KMS-11 (cell line): ENCODE results near the gene CDC37L1.

Experiments
- H2AFZ ChIP-seq: fragments of 200-600 bp; sonication (generic); 2 replicates; pipeline ENCODE4 v1.6.1; 2016; ENCODE audit warnings: antibody characterized with exemption, mixed run types, low read depth
- H3K27ac ChIP-seq: fragments of 200-600 bp; sonication (generic); 2 replicates; pipeline ENCODE4 v1.6.1; 2016; ENCODE audit warnings: mild to moderate bottlenecking, mixed run types
- H3K27me3 ChIP-seq: fragments of 200-600 bp; sonication (generic); 2 replicates; pipeline ENCODE4 v1.6.1; 2017; ENCODE audit warnings: mild to moderate bottlenecking, low read depth, mixed run types, moderate library complexity; ENCODE audit not compliant: insufficient read depth
- H3K36me3 ChIP-seq: fragments of 200-600 bp; sonication (generic); 2 replicates; pipeline ENCODE4 v1.6.1; 2017; ENCODE audit warnings: mild to moderate bottlenecking, mixed run types; ENCODE audit not compliant: insufficient read depth
- H3K4me1 ChIP-seq: fragments of 200-600 bp; sonication (generic); 2 replicates; pipeline ENCODE4 v1.6.1; 2016; ENCODE audit warnings: mild to moderate bottlenecking, low read depth, mixed run types; ENCODE audit not compliant: poor library complexity, severe bottlenecking
- H3K4me2 ChIP-seq: fragments of 200-600 bp; sonication (generic); 2 replicates; pipeline ENCODE4 v1.7.0; 2016; ENCODE audit warnings: mild to moderate bottlenecking, mixed run types
- H3K4me3 ChIP-seq: fragments of 200-600 bp; sonication (generic); IDR thresholded peaks from 2 replicates; pipeline ENCODE4 v1.6.1; 2017; ENCODE audit warnings: low read depth, low read length, mixed read lengths; ENCODE audit not compliant: insufficient read depth
- H3K79me2 ChIP-seq: fragments of 200-600 bp; sonication (generic); 2 replicates; pipeline ENCODE4 v1.6.1; 2016; ENCODE audit warnings: low read depth, mixed run types; ENCODE audit not compliant: insufficient read depth
- H3K9ac ChIP-seq: fragments of 200-600 bp; sonication (generic); 2 replicates; pipeline ENCODE4 v1.6.1; 2016; ENCODE audit warnings: mild to moderate bottlenecking, mixed run types
- H4K20me1 ChIP-seq: fragments of 200-600 bp; sonication (generic); 2 replicates; pipeline ENCODE4 v1.6.1; 2016; ENCODE audit warnings: mild to moderate bottlenecking, mixed run types; ENCODE audit not compliant: insufficient read depth
- TF ChIP-seq, protein P1 (sequence below): fragments of 200-600 bp; sonication (generic); conservative IDR thresholded peaks from 2 replicates; pipeline ENCODE4 v1.6.1; 2017; ENCODE audit warnings: low read depth, mild to moderate bottlenecking, antibody characterized with exemption, low read length, moderate library complexity, mixed read lengths

Gene CDC37L1

DNA sequence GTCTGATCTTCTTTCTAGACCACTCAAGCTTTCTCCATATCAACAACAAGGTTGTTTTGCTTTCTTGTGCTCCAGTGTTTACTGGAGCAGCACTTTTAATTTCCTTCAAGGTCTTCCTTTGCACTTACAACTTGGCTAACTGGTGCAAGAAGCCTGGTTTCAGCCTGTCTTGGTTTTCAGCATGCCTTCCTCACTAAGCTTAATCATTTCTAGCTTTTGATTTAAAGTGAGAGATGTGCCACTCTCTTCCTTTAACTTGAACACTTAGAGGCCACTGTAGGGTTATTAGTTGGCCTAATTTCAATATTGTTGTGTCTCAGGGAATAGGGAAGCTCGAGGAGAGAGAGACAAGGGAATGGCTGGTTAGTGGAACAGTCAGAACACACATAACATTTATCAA lies 48.2 kb downstream of the CDC37L1 start:
- Histone ChIP-seq H3K9ac (no peak overlapping the region), H3K4me2 (no peak overlapping the region), H3K27me3 (no peaks in the 10 kb centered on the region), H3K4me3 (no peak overlapping the region), H3K36me3 (no peaks in the 10 kb centered on the region), H3K4me1 (no peaks in the 10 kb centered on the region), H4K20me1 (no peaks in the 10 kb centered on the region), H3K79me2 (peaks cover 21% of the 10 kb centered on the region; the same call in 1 of the 2 replicates), H2AFZ (no peak overlapping the region), H3K27ac (no peak overlapping the region)
- TF ChIP-seq, protein P1, sequence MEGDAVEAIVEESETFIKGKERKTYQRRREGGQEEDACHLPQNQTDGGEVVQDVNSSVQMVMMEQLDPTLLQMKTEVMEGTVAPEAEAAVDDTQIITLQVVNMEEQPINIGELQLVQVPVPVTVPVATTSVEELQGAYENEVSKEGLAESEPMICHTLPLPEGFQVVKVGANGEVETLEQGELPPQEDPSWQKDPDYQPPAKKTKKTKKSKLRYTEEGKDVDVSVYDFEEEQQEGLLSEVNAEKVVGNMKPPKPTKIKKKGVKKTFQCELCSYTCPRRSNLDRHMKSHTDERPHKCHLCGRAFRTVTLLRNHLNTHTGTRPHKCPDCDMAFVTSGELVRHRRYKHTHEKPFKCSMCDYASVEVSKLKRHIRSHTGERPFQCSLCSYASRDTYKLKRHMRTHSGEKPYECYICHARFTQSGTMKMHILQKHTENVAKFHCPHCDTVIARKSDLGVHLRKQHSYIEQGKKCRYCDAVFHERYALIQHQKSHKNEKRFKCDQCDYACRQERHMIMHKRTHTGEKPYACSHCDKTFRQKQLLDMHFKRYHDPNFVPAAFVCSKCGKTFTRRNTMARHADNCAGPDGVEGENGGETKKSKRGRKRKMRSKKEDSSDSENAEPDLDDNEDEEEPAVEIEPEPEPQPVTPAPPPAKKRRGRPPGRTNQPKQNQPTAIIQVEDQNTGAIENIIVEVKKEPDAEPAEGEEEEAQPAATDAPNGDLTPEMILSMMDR = no peak

- H3K79me2 ChIP-seq = peaks cover 44% of the 10 kb centered on the region
- H4K20me1 ChIP-seq = no peaks in the 10 kb centered on the region
- H3K4me2 ChIP-seq = no peak overlapping the region
- H3K4me1 ChIP-seq = no peaks in the 10 kb centered on the region
- H3K27ac ChIP-seq = no peak overlapping the region
- H3K36me3 ChIP-seq = no peaks in the 10 kb centered on the region
- H3K9ac ChIP-seq = no peak overlapping the region
- TF ChIP-seq, protein P1 = no peak
- H3K4me3 ChIP-seq = no peak overlapping the region
- H2AFZ ChIP-seq = no peak overlapping the region
- no peaks in the 10 kb centered on the region for H3K27me3 ChIP-seq
Observed at GRCh38 chr9:4732890-4733289, 53.5 kb downstream of the CDC37L1 start.

- TF ChIP-seq, protein P1 = no peak
- Histone ChIP-seq H2AFZ (no peak overlapping the region), H3K79me2 (peaks cover 57% of the 10 kb centered on the region), H3K9ac (no peak overlapping the region), H3K4me1 (peaks cover 9% of the 10 kb centered on the region), H3K27ac (no peak overlapping the region), H3K4me3 (no peak overlapping the region), H4K20me1 (no peaks in the 10 kb centered on the region), H3K36me3 (no peaks in the 10 kb centered on the region), H3K27me3 (no peaks in the 10 kb centered on the region), H3K4me2 (no peak overlapping the region)
Observed at GRCh38 chr9:4734150-4734549, 54.8 kb downstream of the CDC37L1 start.

DNA sequence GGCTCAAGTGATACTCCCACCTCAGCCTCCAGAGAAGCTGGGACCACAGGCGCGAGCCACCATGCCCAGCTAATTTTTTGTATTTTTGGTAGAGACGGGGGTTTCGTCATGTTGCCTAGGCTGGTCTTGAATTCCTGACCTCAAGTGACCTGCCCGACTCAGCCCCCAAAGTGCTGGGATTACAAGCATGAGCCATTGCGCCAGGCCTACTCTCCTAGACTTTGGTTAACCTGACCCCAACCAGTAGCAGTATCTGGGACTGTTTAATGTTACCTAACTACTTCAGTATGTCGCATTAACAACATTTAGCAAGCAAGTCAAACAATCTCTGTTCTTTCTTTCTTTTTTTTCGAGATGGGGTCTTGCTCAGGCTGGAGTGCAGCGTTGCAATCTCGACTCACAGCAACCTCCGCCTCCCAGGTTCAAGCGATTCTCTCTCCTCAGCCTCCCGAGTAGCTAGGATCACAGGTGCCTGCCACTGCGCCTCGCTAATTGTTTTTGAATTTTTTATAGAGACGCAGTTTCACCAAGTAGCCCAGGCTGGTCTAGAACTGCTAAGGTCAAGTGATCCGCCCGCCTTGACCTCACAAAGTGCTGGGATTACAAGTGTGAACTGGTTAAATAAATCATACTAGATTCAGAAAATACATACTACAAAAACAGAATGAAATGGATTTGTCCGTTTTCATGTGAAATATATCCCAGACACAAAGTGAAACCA lies 59.7 kb downstream of the CDC37L1 start:
- Histone ChIP-seq H3K4me3 (no peak overlapping the region), H3K36me3 (no peaks in the 10 kb centered on the region), H3K79me2 (peaks cover 42% of the 10 kb centered on the region), H3K4me2 (peak overlapping the region; percentile 82), H4K20me1 (no peaks in the 10 kb centered on the region), H2AFZ (no peak overlapping the region), H3K4me1 (peaks cover 15% of the 10 kb centered on the region), H3K9ac (no peak overlapping the region), H3K27me3 (no peaks in the 10 kb centered on the region), H3K27ac (no peak overlapping the region)
- TF ChIP-seq, protein P1 = no peak
